ENCODE measurements around the gene ANKS1B. TPM values are rescaled to one million over a fixed set of nuclear protein-coding genes. Genes with fewer than 3 reads are reported as not detected.

Gene ANKS1B
- total and polyA plus RNA-seq, 2 of the 4 experiments (the other 2 are of a cell fraction): 0.17 to 0.18 TPM

GRCh38 chr12:99978152-99978551 lies 6.6 kb downstream of the ANKS1B start:
- POLR2A ChIA-PET (ENCODE audit: unreplicated experiment): no interaction called here
- H4K91ac ChIP-seq (ENCODE audit: insufficient read depth, low read depth, low read length): no peak overlapping the region

More at GRCh38 chr12:99978152-99978551, 6.6 kb downstream of the ANKS1B start:
- no peak overlapping the region for H2BK120ac ChIP-seq (ENCODE audit: low read depth, low read length)
- H2AFZ ChIP-seq (replicated peaks; ENCODE audit: low read length, poor library complexity): no peak overlapping the region
- H2BK20ac ChIP-seq (ENCODE audit: low read depth, low read length): no peak overlapping the region
- H4K20me1 ChIP-seq (ENCODE audit: insufficient read depth, low read length): no peaks in the 10 kb centered on the region
- H2AK5ac ChIP-seq (ENCODE audit: low read depth, low read length): no peak overlapping the region
- CTCF ChIA-PET: no interaction called here
- H3K9me1 ChIP-seq (ENCODE audit: insufficient read depth, low read length): no peaks in the 10 kb centered on the region
- no peak overlapping the region for H3K23ac ChIP-seq (ENCODE audit: low read depth, low read length)
- no CpG with 5 or more reads among the region's 1 CpG for WGBS, 2 experiments (ENCODE audit: extremely low coverage in 2 of 2, insufficient read length in 1 of 2)
- no peaks in the 10 kb centered on the region for H3K4me1 ChIP-seq (ENCODE audit: control insufficient read depth, insufficient read depth, low read length)
- H3K18ac ChIP-seq (ENCODE audit: low read depth, low read length): no peak overlapping the region
- H3K4me2 ChIP-seq (ENCODE audit: low read depth, low read length): no peak overlapping the region
- H3K27me3 ChIP-seq (ENCODE audit: control insufficient read depth, insufficient read depth, low read length): no peaks in the 10 kb centered on the region; the same call in none of the 2 replicates
- H4K8ac ChIP-seq (ENCODE audit: low read depth in 2 of 2, low read length in 2 of 2): no peak overlapping the region
- no peak overlapping the region for H4K5ac ChIP-seq (ENCODE audit: low read depth, low read length)
- DNase-seq (no peak), ATAC-seq (ENCODE audit: low read depth) (no peak)
- intact Hi-C loops (cut with micrococcal nuclease) (no loop called here), dilution Hi-C loops (cut with HindIII; ENCODE audit: low sequenced_read_pairs, unreplicated experiment) (no loop called here), in situ Hi-C loops (cut with MboI; ENCODE audit: low sequenced_read_pairs) (no loop called here)
- no peak overlapping the region for H2BK15ac ChIP-seq (ENCODE audit: low read depth, low read length)
- BruUV-seq (replicated peaks): no TSS peak
- no peaks in the 10 kb centered on the region for H3K36me3 ChIP-seq (ENCODE audit: control insufficient read depth, insufficient read depth, low read length)
- no peak overlapping the region for H3K14ac ChIP-seq (replicated peaks; ENCODE audit: low read depth, low read length)
- no peak overlapping the region for H3K27ac ChIP-seq (ENCODE audit: insufficient read depth, low read length)
- H3K56ac ChIP-seq (ENCODE audit: extremely low read depth, insufficient read depth, low read length): no peak overlapping the region
- H2BK5ac ChIP-seq (ENCODE audit: low read depth, low read length, poor library complexity, severe bottlenecking): no peak overlapping the region
- no peaks in the 10 kb centered on the region for H3K9me3 ChIP-seq (ENCODE audit: control insufficient read depth, insufficient read depth, low read length)
- H3K9ac ChIP-seq (ENCODE audit: low read depth, low read length): no peak overlapping the region
- no peak overlapping the region for H3K4ac ChIP-seq (ENCODE audit: low read depth, low read length)
- no peaks in the 10 kb centered on the region for H3K79me1 ChIP-seq (ENCODE audit: low read depth in 1 of 2, low read length in 2 of 2)
- no peak overlapping the region for H2AK9ac ChIP-seq (replicated peaks; ENCODE audit: low read depth, low read length, poor library complexity)
- TF ChIP-seq FOS (IDR thresholded peaks at IDR 0.05; ENCODE audit: low read depth, low read length) (no peak), BHLHE40 (IDR thresholded peaks at IDR 0.05; ENCODE audit: low read depth, low read length) (no peak), CHD1 (IDR thresholded peaks at IDR 0.05; ENCODE audit: low read depth, low read length) (no peak), RCOR1 (IDR thresholded peaks at IDR 0.05; ENCODE audit: insufficient replicate concordance, low read length) (no peak), CTCF (conservative IDR thresholded peaks at IDR 0.05; ENCODE audit: low read depth, low read length) (no peak), ELK1 (IDR thresholded peaks at IDR 0.05; ENCODE audit: borderline replicate concordance, low read depth, low read length) (no peak), MXI1 (IDR thresholded peaks at IDR 0.05; ENCODE audit: borderline replicate concordance, low read depth, low read length) (no peak), RFX5 (IDR thresholded peaks at IDR 0.05; ENCODE audit: low read depth, low read length) (no peak), CEBPB (IDR thresholded peaks at IDR 0.05; ENCODE audit: low read depth, low read length) (no peak)
- H3K4me3 ChIP-seq (ENCODE audit: insufficient read depth, low read depth, low read length): no peak overlapping the region

Data from IMR-90 (cell line).